Measurements from ENCODE around the gene THAP11.
"Not testable (repeated sequence)": the region's sequence is repeated elsewhere in the genome, so short reads cannot be mapped to it uniquely, and the experiment has no call there.

Gene THAP11

GRCh38 chr16:67862623-67863583 lies 20.8 kb downstream of the THAP11 start:
- peak overlapping the region; percentile 59 for H3K27ac ChIP-seq (ENCODE audit: low read depth, low read length, severe bottlenecking)
- no peaks in the 10 kb centered on the region for H3K9me3 ChIP-seq (ENCODE audit: control insufficient read depth, low read length)
- no peak overlapping the region for H3K4me3 ChIP-seq (ENCODE audit: extremely low read depth, insufficient read depth, low read length, poor library complexity, severe bottlenecking)
- 95 to 96% methylated on average over 8 of the region's 11 CpGs for WGBS, 2 experiments (ENCODE audit: insufficient coverage in 2 of 2)
- peaks cover 91% of the 10 kb centered on the region for H3K36me3 ChIP-seq (ENCODE audit: control insufficient read depth, insufficient read depth, low read length)
- peaks cover 21% of the 10 kb centered on the region for H3K4me1 ChIP-seq (ENCODE audit: control insufficient read depth, insufficient read depth, low read length, poor library complexity, severe bottlenecking)

- Histone ChIP-seq H3K4me1 (ENCODE audit: control insufficient read depth, insufficient read depth, low read length, poor library complexity, severe bottlenecking) (peaks cover 17% of the 10 kb centered on the region), H3K36me3 (ENCODE audit: control insufficient read depth, insufficient read depth, low read length) (peaks cover 93% of the 10 kb centered on the region)
- H3K4me3 ChIP-seq (ENCODE audit: extremely low read depth, insufficient read depth, low read length, poor library complexity, severe bottlenecking); H3K9me3 ChIP-seq (ENCODE audit: control insufficient read depth, low read length); H3K27ac ChIP-seq (ENCODE audit: low read depth, low read length, severe bottlenecking): not testable (repeated sequence)
- 96 to 100% methylated on average over 3 to 5 of the region's 6 CpGs for WGBS, 2 experiments (ENCODE audit: insufficient coverage in 2 of 2)
Observed at GRCh38 chr16:67864044-67864443, 21.9 kb downstream of the THAP11 start.

GRCh38 chr16:67864594-67864993 lies 22.5 kb downstream of the THAP11 start:
- Histone ChIP-seq H3K36me3 (ENCODE audit: control insufficient read depth, insufficient read depth, low read length) (peaks cover 93% of the 10 kb centered on the region), H3K4me3 (ENCODE audit: extremely low read depth, insufficient read depth, low read length, poor library complexity, severe bottlenecking) (no peak overlapping the region), H3K27ac (ENCODE audit: low read depth, low read length, severe bottlenecking) (no peak overlapping the region), H3K4me1 (ENCODE audit: control insufficient read depth, insufficient read depth, low read length, poor library complexity, severe bottlenecking) (peaks cover 17% of the 10 kb centered on the region), H3K9me3 (ENCODE audit: control insufficient read depth, low read length) (no peaks in the 10 kb centered on the region)
- WGBS, 2 experiments (ENCODE audit: insufficient coverage in 2 of 2) = 88 to 93% methylated on average over 1 to 2 of the region's 2 CpGs

- no peaks in the 10 kb centered on the region for H3K9me3 ChIP-seq (ENCODE audit: control insufficient read depth, low read length)
- no peak overlapping the region for H3K27ac ChIP-seq (ENCODE audit: low read depth, low read length, severe bottlenecking)
- WGBS, 2 experiments (ENCODE audit: insufficient coverage in 2 of 2) = 100% methylated on average over 2 of the region's 2 CpGs
- peaks cover 17% of the 10 kb centered on the region for H3K4me1 ChIP-seq (ENCODE audit: control insufficient read depth, insufficient read depth, low read length, poor library complexity, severe bottlenecking)
- H3K4me3 ChIP-seq (ENCODE audit: extremely low read depth, insufficient read depth, low read length, poor library complexity, severe bottlenecking) = no peak overlapping the region
- H3K36me3 ChIP-seq (ENCODE audit: control insufficient read depth, insufficient read depth, low read length) = peaks cover 95% of the 10 kb centered on the region
Observed at GRCh38 chr16:67865318-67865717, 23.2 kb downstream of the THAP11 start.

DNA sequence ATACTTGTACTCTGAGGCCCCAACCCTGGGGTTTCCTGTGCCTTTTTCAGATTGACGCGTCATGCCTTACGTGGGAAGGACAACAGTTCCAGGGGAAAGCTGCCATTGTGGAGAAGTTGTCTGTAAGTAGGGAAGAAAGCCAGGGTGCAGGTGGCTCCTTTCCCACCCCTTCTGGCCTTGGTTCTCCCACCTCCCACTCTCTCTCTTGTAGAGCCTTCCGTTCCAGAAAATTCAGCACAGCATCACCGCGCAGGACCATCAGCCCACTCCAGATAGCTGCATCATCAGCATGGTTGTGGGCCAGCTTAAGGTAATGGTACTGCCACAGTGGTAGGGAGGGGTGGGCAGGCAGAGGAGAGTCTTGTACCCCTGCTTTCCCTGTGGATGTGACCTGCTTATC lies 26.2 kb downstream of the THAP11 start:
- Histone ChIP-seq H3K4me1 (ENCODE audit: control insufficient read depth, insufficient read depth, low read length, poor library complexity, severe bottlenecking) (peaks cover under 1% of the 10 kb centered on the region), H3K4me3 (ENCODE audit: extremely low read depth, insufficient read depth, low read length, poor library complexity, severe bottlenecking) (no peak overlapping the region), H3K9me3 (ENCODE audit: control insufficient read depth, low read length) (no peaks in the 10 kb centered on the region), H3K36me3 (ENCODE audit: control insufficient read depth, insufficient read depth, low read length) (peaks cover 87% of the 10 kb centered on the region), H3K27ac (ENCODE audit: low read depth, low read length, severe bottlenecking) (no peak overlapping the region)
- 100% methylated on average over 1 to 2 of the region's 6 CpGs for WGBS, 2 experiments (ENCODE audit: insufficient coverage in 2 of 2)

DNA sequence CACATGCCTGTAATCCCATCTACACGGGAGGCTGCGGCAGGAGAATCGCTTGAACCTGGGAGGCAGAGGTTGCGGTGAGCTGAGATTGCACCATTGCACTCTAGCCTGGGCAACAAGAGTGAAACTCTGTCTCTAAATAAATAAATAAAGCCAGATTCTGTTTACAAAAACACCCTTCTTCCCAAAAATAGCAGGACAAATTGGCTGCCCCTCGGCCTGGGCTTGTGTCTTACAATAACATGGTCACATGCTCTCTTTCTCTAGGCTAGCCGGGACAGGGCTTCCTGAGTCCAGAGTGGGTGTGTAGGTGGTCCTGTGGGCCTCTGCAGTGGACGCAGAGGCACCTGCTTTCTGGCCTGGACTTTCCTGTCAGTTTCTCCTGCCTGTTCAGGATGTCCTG lies 27.5 kb downstream of the THAP11 start:
- H3K36me3 ChIP-seq (ENCODE audit: control insufficient read depth, insufficient read depth, low read length) = peaks cover 76% of the 10 kb centered on the region
- no peaks in the 10 kb centered on the region for H3K9me3 ChIP-seq (ENCODE audit: control insufficient read depth, low read length)
- no peak overlapping the region for H3K4me3 ChIP-seq (ENCODE audit: extremely low read depth, insufficient read depth, low read length, poor library complexity, severe bottlenecking)
- H3K27ac ChIP-seq (ENCODE audit: low read depth, low read length, severe bottlenecking) = no peak overlapping the region
- H3K4me1 ChIP-seq (ENCODE audit: control insufficient read depth, insufficient read depth, low read length, poor library complexity, severe bottlenecking) = peaks cover 7% of the 10 kb centered on the region
- 87 to 97% methylated on average over 6 to 7 of the region's 7 CpGs for WGBS, 2 experiments (ENCODE audit: insufficient coverage in 2 of 2)

- 95% methylated on average over 2 of the region's 3 CpGs; no CpG with 5 or more reads in 1 of the 2 experiments for WGBS, 2 experiments (ENCODE audit: insufficient coverage in 2 of 2)
- H3K4me3 ChIP-seq (ENCODE audit: extremely low read depth, insufficient read depth, low read length, poor library complexity, severe bottlenecking) = no peak overlapping the region
- H3K9me3 ChIP-seq (ENCODE audit: control insufficient read depth, low read length) = no peaks in the 10 kb centered on the region
- no peak overlapping the region for H3K27ac ChIP-seq (ENCODE audit: low read depth, low read length, severe bottlenecking)
- H3K4me1 ChIP-seq (ENCODE audit: control insufficient read depth, insufficient read depth, low read length, poor library complexity, severe bottlenecking) = peaks cover 7% of the 10 kb centered on the region
- peaks cover 74% of the 10 kb centered on the region for H3K36me3 ChIP-seq (ENCODE audit: control insufficient read depth, insufficient read depth, low read length)
Observed at GRCh38 chr16:67871256-67871655, 29.1 kb downstream of the THAP11 start.

DNA sequence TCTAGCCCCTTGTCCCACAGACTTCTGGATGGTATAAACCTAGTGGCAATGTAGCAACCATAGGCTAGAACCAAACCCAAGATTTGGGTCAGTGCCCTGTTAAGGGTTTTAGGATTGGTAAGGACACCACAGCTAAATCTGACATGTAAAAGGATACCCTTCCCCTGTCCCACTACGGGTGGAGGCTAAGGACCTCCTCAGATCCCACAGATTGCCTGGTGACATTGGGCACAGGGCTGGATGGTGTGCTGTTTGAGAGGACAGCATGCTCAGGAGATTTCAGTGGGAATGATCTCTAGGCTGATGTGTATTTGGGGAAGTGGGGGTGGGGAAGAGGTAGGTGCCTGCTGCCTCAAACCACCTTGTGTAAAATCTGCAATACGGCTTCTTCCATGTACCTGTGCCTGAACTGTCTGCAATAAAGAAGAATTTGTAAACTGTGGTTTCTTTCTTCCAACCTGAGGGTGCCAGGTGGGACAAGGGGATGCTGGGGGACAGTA lies 30.1 kb downstream of the THAP11 start:
- 92 to 100% methylated on average over 1 of the region's 2 CpGs for WGBS, 2 experiments (ENCODE audit: insufficient coverage in 2 of 2)
- no peaks in the 10 kb centered on the region for H3K9me3 ChIP-seq (ENCODE audit: control insufficient read depth, low read length)
- H3K27ac ChIP-seq (ENCODE audit: low read depth, low read length, severe bottlenecking) = peak overlapping the region; percentile 64
- peaks cover 74% of the 10 kb centered on the region for H3K36me3 ChIP-seq (ENCODE audit: control insufficient read depth, insufficient read depth, low read length)
- peak overlapping the region; percentile 79 for H3K4me3 ChIP-seq (ENCODE audit: extremely low read depth, insufficient read depth, low read length, poor library complexity, severe bottlenecking)
- H3K4me1 ChIP-seq (ENCODE audit: control insufficient read depth, insufficient read depth, low read length, poor library complexity, severe bottlenecking) = peaks cover 7% of the 10 kb centered on the region

DNA sequence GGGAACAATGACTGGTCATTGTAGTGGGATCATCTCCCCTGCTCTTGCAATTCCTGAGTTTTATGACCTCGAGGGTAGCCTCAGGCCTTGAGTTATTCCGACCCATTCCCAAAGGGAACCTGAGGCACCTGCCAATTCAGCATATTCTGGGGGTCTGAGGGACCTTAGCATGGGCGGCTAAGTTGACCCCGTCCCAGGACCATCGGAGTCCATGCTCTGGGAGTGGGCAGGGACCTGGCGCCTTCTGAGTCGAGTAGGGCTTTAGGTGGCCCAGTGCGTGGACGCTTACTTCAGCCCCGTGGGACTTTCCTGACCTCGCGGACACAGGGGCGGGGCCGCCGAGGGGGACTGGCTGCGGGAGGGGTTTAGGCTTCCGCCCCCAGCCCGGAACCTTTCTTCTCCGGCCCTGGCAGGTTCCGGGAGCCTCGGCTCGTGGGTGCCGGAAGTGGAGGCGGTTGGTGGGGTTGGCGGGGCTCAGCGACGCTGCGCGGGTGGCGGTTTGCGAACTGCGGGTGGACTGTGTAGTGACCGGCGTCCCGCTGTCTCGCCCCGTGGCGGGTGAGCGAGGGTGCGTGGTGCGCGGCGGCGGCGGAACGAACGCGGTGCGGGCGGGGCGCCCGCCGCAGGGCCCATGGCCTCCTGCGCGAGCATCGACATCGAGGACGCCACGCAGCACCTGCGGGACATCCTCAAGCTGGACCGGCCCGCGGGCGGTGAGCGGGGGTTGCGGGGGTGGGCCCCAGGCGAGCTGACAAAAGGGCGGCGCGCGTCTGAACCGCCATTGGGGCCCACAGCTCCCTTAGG lies 30.7 kb downstream of the THAP11 start, which contains the start of gene EDC4:
EDC4 (plus strand) TSS at position 422 of the 804 bp plus-strand sequence; CDS start at position 632, 210 bp downstream.
- WGBS, 2 experiments (ENCODE audit: insufficient coverage in 2 of 2) = 7% methylated on average over 43 to 66 of the region's 72 CpGs
- H3K36me3 ChIP-seq (ENCODE audit: control insufficient read depth, insufficient read depth, low read length) = peaks cover 74% of the 10 kb centered on the region

More for the DNA sequence above, 30.7 kb downstream of the THAP11 start, which contains the start of gene EDC4:
- H3K27ac ChIP-seq (ENCODE audit: low read depth, low read length, severe bottlenecking) = peak within 1 kb of the TSS; percentile 64
- H3K9me3 ChIP-seq (ENCODE audit: control insufficient read depth, low read length) = no peaks in the 10 kb centered on the region
- peak within 1 kb of the TSS; percentile 79 for H3K4me3 ChIP-seq (ENCODE audit: extremely low read depth, insufficient read depth, low read length, poor library complexity, severe bottlenecking)
- H3K4me1 ChIP-seq (ENCODE audit: control insufficient read depth, insufficient read depth, low read length, poor library complexity, severe bottlenecking) = peaks cover 7% of the 10 kb centered on the region
